H1 (cell line): Measurements from ENCODE around the gene SCN8A. TPM values are rescaled to one million over a fixed set of nuclear protein-coding genes. Genes with fewer than 3 reads are reported as not detected.

Source experiments
- CTCF ChIA-PET: fragments of 300-600 bp; sonication (Branson Sonifier 250); formaldehyde crosslinking; loops from one replicate; lab custom pipeline; 2021; ENCODE audit not compliant: partially characterized antibody; lab: Charles Lee
- POLR2A ChIA-PET: fragments of 300-600 bp; sonication (Branson Sonifier 250); formaldehyde crosslinking; loops from one replicate; lab custom pipeline; 2021; ENCODE audit warnings: inconsistent platforms; ENCODE audit not compliant: partially characterized antibody; lab: Charles Lee
- DNase-seq, 2 experiments: peaks; one replicate each; pipeline versions ENCODE4 v3.0.0 to v3.0.0-alpha.2; 2010 to 2022; ENCODE audit warnings: low spot score in 2 of 2, low read depth in 1 of 2, mixed read lengths in 1 of 2
- FAIRE-seq: peaks from 2 replicates; lab custom pipeline; 2011; peaks lifted over from hg19 to GRCh38; lab: Jason Lieb, UNC
- H2AFZ ChIP-seq: 2 replicates; pipeline ENCODE4 v1.8.1; 2012; ENCODE audit warnings: low read length, inconsistent platforms
- H2AK5ac ChIP-seq: 2 replicates; pipeline ENCODE4 v1.6.1; 2013; ENCODE audit warnings: low read depth, low read length
- H2BK120ac ChIP-seq: replicated peaks from 2 replicates; pipeline ENCODE3; 2013; ENCODE audit warnings: low read depth, low read length, inconsistent platforms
- H2BK12ac ChIP-seq: 2 replicates; pipeline ENCODE4 v1.6.1; 2013; ENCODE audit warnings: low read depth, low read length
- H2BK15ac ChIP-seq: 2 replicates; pipeline ENCODE4 v1.6.1; 2013; ENCODE audit warnings: low read length
- H2BK20ac ChIP-seq: 2 replicates; pipeline ENCODE4 v1.6.1; 2013; ENCODE audit warnings: low read length
- H2BK5ac ChIP-seq: 2 replicates; pipeline ENCODE4 v1.6.1; 2013; ENCODE audit warnings: low read depth, low read length
- H3K14ac ChIP-seq: 2 replicates; pipeline ENCODE4 v1.6.1; 2013; ENCODE audit warnings: inconsistent platforms; ENCODE audit not compliant: insufficient read length
- H3K18ac ChIP-seq: 2 replicates; pipeline ENCODE4 v1.6.1; 2013; ENCODE audit warnings: low read length; ENCODE audit errors: extremely low read depth
- H3K23ac ChIP-seq: 2 replicates; pipeline ENCODE4 v1.6.1; 2013; ENCODE audit warnings: inconsistent platforms; ENCODE audit not compliant: insufficient read length
- H3K23me2 ChIP-seq: 2 replicates; pipeline ENCODE4 v1.6.1; 2013; ENCODE audit warnings: low read depth, low read length
- H3K27ac ChIP-seq: 2 replicates; pipeline ENCODE4 v1.6.1; 2011; ENCODE audit warnings: low read depth, low read length, inconsistent platforms
- H3K27me3 ChIP-seq, 4 experiments: replicated peaks in 1 of 4; 1 replicate in 1 of 4; 2 replicates in 3 of 4; pipeline versions ENCODE4 v1.6.1 to v1.8.1; 2011 to 2013; ENCODE audit warnings: low read length in 3 of 4, mild to moderate bottlenecking in 3 of 4, inconsistent platforms in 2 of 4, mixed read lengths in 2 of 4, moderate library complexity in 1 of 4; ENCODE audit not compliant: control insufficient read depth in 3 of 4, insufficient read depth in 3 of 4; ENCODE audit errors: extremely low read depth in 1 of 4
- H3K36me3 ChIP-seq, 4 experiments: 2 replicates each; pipeline versions ENCODE4 v1.6.1 to v1.8.1; 2011 to 2013; ENCODE audit warnings: mild to moderate bottlenecking in 4 of 4, low read length in 3 of 4, moderate library complexity in 2 of 4, control low read depth in 1 of 4, inconsistent platforms in 1 of 4; ENCODE audit not compliant: insufficient read depth in 4 of 4, control insufficient read depth in 2 of 4
- H3K4ac ChIP-seq: replicated peaks from 2 replicates; pipeline ENCODE3; 2013; ENCODE audit warnings: low read length, low read depth, mixed read lengths, inconsistent platforms; ENCODE audit not compliant: insufficient read length
- H3K4me1 ChIP-seq, 4 experiments: replicated peaks in 1 of 4; 1 replicate in 1 of 4; 2 replicates in 3 of 4; pipeline versions ENCODE4 v1.6.1 to v1.8.1; 2011 to 2013; ENCODE audit warnings: low read length in 3 of 4, inconsistent platforms in 2 of 4, mixed read lengths in 1 of 4; ENCODE audit not compliant: insufficient read depth in 4 of 4, control insufficient read depth in 3 of 4
- H3K4me2 ChIP-seq, 2 experiments: 2 replicates each; pipeline versions ENCODE4 v1.6.1 to v1.8.1; 2011 to 2013; ENCODE audit warnings: low read depth in 2 of 2, low read length in 2 of 2, control low read depth in 1 of 2, inconsistent platforms in 1 of 2, mild to moderate bottlenecking in 1 of 2; ENCODE audit not compliant: insufficient read depth in 1 of 2
- H3K4me3 ChIP-seq, 4 experiments: fragments of 200-600, 300-600 bp in 1 of 4; sonication (generic), shearing (Covaris generic), sonication (Bioruptor Twin) in 1 of 4; 2 replicates each; pipeline versions ENCODE4 v1.5.1 to v1.8.1; 2011 to 2016; ENCODE audit warnings: low read length in 4 of 4, low read depth in 3 of 4, control low read depth in 2 of 4, inconsistent platforms in 2 of 4, mild to moderate bottlenecking in 2 of 4, mixed read lengths in 1 of 4, moderate library complexity in 1 of 4; ENCODE audit not compliant: insufficient read depth in 2 of 4; ENCODE audit errors: extremely low read depth in 1 of 4
- H3K56ac ChIP-seq: replicated peaks from 2 replicates; pipeline ENCODE3; 2013; ENCODE audit warnings: low read depth, mild to moderate bottlenecking, mixed read lengths, low read length, inconsistent platforms; ENCODE audit not compliant: insufficient read length
- H3K79me1 ChIP-seq: 2 replicates; pipeline ENCODE4 v1.6.1; 2013; ENCODE audit warnings: low read depth, low read length, control low read depth
- H3K79me2 ChIP-seq, 2 experiments: 2 replicates each; pipeline versions ENCODE4 v1.6.1 to v1.8.1; 2012 to 2013; ENCODE audit warnings: low read length in 2 of 2, mild to moderate bottlenecking in 2 of 2, inconsistent platforms in 1 of 2; ENCODE audit not compliant: insufficient read depth in 2 of 2, control insufficient read depth in 1 of 2
- H3K9ac ChIP-seq, 4 experiments: replicated peaks in 1 of 4; 1 replicate in 1 of 4; 2 replicates in 3 of 4; pipeline versions ENCODE4 v1.6.1 to v1.8.1; 2011 to 2013; ENCODE audit warnings: low read depth in 3 of 4, low read length in 3 of 4, control low read depth in 2 of 4, mild to moderate bottlenecking in 2 of 4, moderate library complexity in 2 of 4, inconsistent platforms in 1 of 4; ENCODE audit errors: extremely low read depth in 1 of 4
- H3K9me3 ChIP-seq, 2 experiments: 2 replicates each; pipeline versions ENCODE4 v1.6.1 to v1.8.1; 2012 to 2013; ENCODE audit warnings: mild to moderate bottlenecking in 2 of 2, moderate library complexity in 2 of 2, control low read depth in 1 of 2, inconsistent platforms in 1 of 2, low read depth in 1 of 2, low read length in 1 of 2, mixed read lengths in 1 of 2; ENCODE audit not compliant: insufficient read depth in 2 of 2
- H4K20me1 ChIP-seq, 2 experiments: replicated peaks in 1 of 2; 2 replicates each; pipeline versions ENCODE3 to v1.8.1; 2011 to 2013; ENCODE audit warnings: inconsistent platforms in 2 of 2, low read length in 2 of 2, mild to moderate bottlenecking in 1 of 2; ENCODE audit not compliant: insufficient read depth in 2 of 2, control insufficient read depth in 1 of 2
- H4K5ac ChIP-seq: 2 replicates; pipeline ENCODE4 v1.6.1; 2013; ENCODE audit warnings: low read length, low read depth, mixed read lengths, inconsistent platforms; ENCODE audit not compliant: insufficient read length
- H4K8ac ChIP-seq: 2 replicates; pipeline ENCODE4 v1.8.0; 2013; ENCODE audit warnings: mild to moderate bottlenecking, moderate library complexity, low read length, inconsistent platforms; ENCODE audit not compliant: insufficient read depth; ENCODE audit errors: extremely low read depth
- H4K91ac ChIP-seq: replicated peaks from 2 replicates; pipeline ENCODE3; 2013; ENCODE audit warnings: low read length, mixed read lengths, inconsistent platforms; ENCODE audit not compliant: insufficient read length
- ATF3 ChIP-seq: IDR thresholded peaks from 2 replicates; pipeline ENCODE4 v1.6.1; 2011; ENCODE audit warnings: low read depth, mild to moderate bottlenecking, low read length; ENCODE audit not compliant: insufficient read depth
- EP300 ChIP-seq, 2 experiments: IDR thresholded peaks; 1 replicate in 1 of 2; 2 replicates in 1 of 2; pipeline ENCODE4 v1.6.1; 2011 to 2012; ENCODE audit warnings: low read depth in 2 of 2, low read length in 2 of 2, mild to moderate bottlenecking in 2 of 2, borderline replicate concordance in 1 of 2, inconsistent platforms in 1 of 2, moderate library complexity in 1 of 2
- MAFK ChIP-seq: IDR thresholded peaks from 2 replicates; pipeline ENCODE4 v1.6.1; 2012; ENCODE audit warnings: low read depth, mild to moderate bottlenecking, improper control_type of control experiment, low read length
- POLR2A ChIP-seq, 2 experiments: IDR thresholded peaks; 1 replicate in 1 of 2; 2 replicates in 1 of 2; pipeline ENCODE4 v1.6.1; 2011; ENCODE audit warnings: low read depth in 2 of 2, low read length in 2 of 2, mild to moderate bottlenecking in 2 of 2; ENCODE audit errors: control extremely low read depth in 1 of 2
- SAP30 ChIP-seq: fragments of 300-600 bp; sonication (generic); IDR thresholded peaks from 2 replicates; pipeline ENCODE4 v1.7.1; 2012; ENCODE audit warnings: low read length, moderate library complexity, mild to moderate bottlenecking, inconsistent platforms; ENCODE audit not compliant: insufficient read depth, insufficient replicate concordance
- TCF12 ChIP-seq: IDR thresholded peaks from 2 replicates; pipeline ENCODE4 v1.6.1; 2011; ENCODE audit warnings: low read depth, mild to moderate bottlenecking, low read length
- polyA plus RNA-seq, 7 experiments: library from polyadenylated mRNA; depleted of rRNA in 3 of 7; stranded (reverse) in 5 of 7; unstranded in 2 of 7; fragments of >200 nt in 5 of 7; fragments of 200-250 nt in 2 of 7; gene quantifications; 1 replicate in 5 of 7; 2 replicates in 1 of 7; 4 replicates in 1 of 7; pipeline versions ENCODE4 v1.2.1 to v1.2.3, GENCODE V29; 2011 to 2013; ENCODE audit warnings: missing spikeins in 2 of 7, mixed read lengths in 2 of 7
- total RNA-seq: library from RNA; stranded (reverse); fragmentation: NEBNext Ultra II Directional; extraction: Animal tissue kit (Norgen Biotek cat#: 25700); gene quantifications from 2 replicates; pipeline ENCODE4 v1.2.1, GENCODE V29; 2021

The SCN8A gene
- total and polyA plus RNA-seq, 2 of the 8 experiments (the other 6 are each of a cell fraction or from before 2014, with no cell fraction given): 6.3 to 10.7 TPM

GRCh38 chr12:51753980-51754675 is 163.1 kb downstream of the SCN8A start:
- Histone ChIP-seq H3K79me1 (no peaks in the 10 kb centered on the region), H2BK120ac (no peak overlapping the region), H3K9me3 (no peaks in the 10 kb centered on the region), H4K20me1 (no peaks in the 10 kb centered on the region), H3K56ac (no peak overlapping the region), H3K14ac (no peak overlapping the region), H3K23me2 (no peaks in the 10 kb centered on the region; the same call in 1 of the 2 replicates), H2AFZ (no peak overlapping the region), H4K5ac (no peak overlapping the region), H2BK12ac (no peak overlapping the region), H4K8ac (no peak overlapping the region), H3K4me2 (no peak overlapping the region), H3K36me3 (peaks cover 0 to 9% (median 2%) of the 10 kb centered on the region in 4 experiments; a peak in 1 of 8 replicates), H3K23ac (no peak overlapping the region), H3K4ac (no peak overlapping the region), H3K27ac (no peak overlapping the region), H2AK5ac (no peak overlapping the region), H3K27me3 (no peaks in the 10 kb centered on the region), H3K4me3 (no peak overlapping the region), H3K4me1 (no peaks in the 10 kb centered on the region), H3K79me2 (no peaks in the 10 kb centered on the region), H3K18ac (no peak overlapping the region), H2BK20ac (no peak overlapping the region), H4K91ac (no peak overlapping the region), H3K9ac (no peak overlapping the region), H2BK15ac (no peak overlapping the region), H2BK5ac (no peak overlapping the region)
- no peak for FAIRE-seq
- DNase-seq: no peak
- ChIA-PET POLR2A (no interaction called here), CTCF (interaction anchor here (1.1 kb wide), 1 partner anchor 233 kb away, joined by 3 read pairs; no protein-coding TSS in a partner anchor)
- TF ChIP-seq EP300 (IDR thresholded peaks at IDR 0.05; ENCODE audit: borderline replicate concordance in 1 of 2, low read depth in 2 of 2, low read length in 2 of 2): no peak
- no peak for TF ChIP-seq ATF3
- TF ChIP-seq MAFK: no peak
- TF ChIP-seq TCF12: no peak
- no peak for TF ChIP-seq POLR2A (IDR thresholded peaks at IDR 0.05; ENCODE audit: control extremely low read depth in 1 of 2, low read depth in 2 of 2, low read length in 2 of 2)
- no peak for TF ChIP-seq SAP30
